ENCODE measurements around the gene FIBP. TPM values are rescaled to one million over a fixed set of nuclear protein-coding genes. Genes with fewer than 3 reads are reported as not detected.
A peak's percentile ranks its signal among the peaks of the same experiment; 100 is the strongest.

Gene FIBP
- total and polyA plus RNA-seq, 2 donors (not counting 3 experiments of a cell fraction or from before 2014, with no cell fraction given), result 105 to 162 TPM

GRCh38 chr11:65872586-65873317 lies 15.5 kb downstream of the FIBP start, which contains the start of gene EFEMP2:
EFEMP2 (minus strand) TSS chr11:65872800; CDS start chr11:65872354, 446 bp downstream.
- peaks cover 2% of the 10 kb centered on the region for H3K79me2 ChIP-seq (ENCODE audit: control insufficient read depth, insufficient read depth, low read length)
- CTCF ChIA-PET, result interaction anchor here (1.3 to 7.1 kb wide), 6 partner anchors 12 to 93 kb away, joined by 4 to 73 read pairs (median 10); partner anchors contain the start of genes AP5B1, CCDC85B, CFL1 and FIBP
- peak within 1 kb of the TSS; percentile 66 for H3K9ac ChIP-seq (replicated peaks; ENCODE audit: extremely low read depth, insufficient read depth, low read length)
- H3K4me2 ChIP-seq (ENCODE audit: insufficient read depth, low read length), result peak within 1 kb of the TSS; percentile 81
- H2AFZ ChIP-seq (ENCODE audit: low read depth, low read length), result peak within 1 kb of the TSS; percentile 62
- no peak for FAIRE-seq
- peaks cover 0 to 13% of the 10 kb centered on the region in 2 experiments for H3K36me3 ChIP-seq (ENCODE audit: control insufficient read depth in 2 of 2, extremely low read depth in 1 of 2, insufficient read depth in 2 of 2, low read length in 2 of 2)
- no peaks in the 10 kb centered on the region for H4K20me1 ChIP-seq (replicated peaks; ENCODE audit: control insufficient read depth, extremely low read depth, insufficient read depth, low read length)
- dilution Hi-C loops (cut with MboI; ENCODE audit: extremely low pct_ligation_motif_present, low sequenced_read_pairs) (no loop called here), intact Hi-C loops (cut with micrococcal nuclease) (loop anchor here (1.0 to 2.0 kb wide), 2 partner anchors 12 to 16 kb away; partner anchors contain the start of genes FIBP and MUS81)
- no peak for TF ChIP-seq CTCF (IDR thresholded peaks at IDR 0.05; ENCODE audit: extremely low read depth in 1 of 2, insufficient read depth in 1 of 2, low read depth in 1 of 2, low read length in 2 of 2)
- TF ChIP-seq MAX (IDR thresholded peaks at IDR 0.05; ENCODE audit: insufficient read depth, insufficient read length), result no peak
- TF ChIP-seq FOS (IDR thresholded peaks at IDR 0.05; ENCODE audit: borderline replicate concordance, insufficient read depth, low read length), result no peak
- no peak for TF ChIP-seq JUN (IDR thresholded peaks at IDR 0.05; ENCODE audit: borderline replicate concordance, insufficient read depth, insufficient read length, low read depth)
- TF ChIP-seq POLR2AphosphoS5 (IDR thresholded peaks at IDR 0.05; ENCODE audit: insufficient read depth, low read depth, low read length), result no peak
- no peak for TF ChIP-seq MYC (IDR thresholded peaks at IDR 0.05; ENCODE audit: low read depth, low read length)
- H3K4me1 ChIP-seq (ENCODE audit: control insufficient read depth, extremely low read depth, insufficient read depth, low read length), result peaks cover 17% of the 10 kb centered on the region
- no peaks in the 10 kb centered on the region for H3K9me3 ChIP-seq (replicated peaks; ENCODE audit: control insufficient read depth, insufficient read depth, low read length)
- no peaks in the 10 kb centered on the region for H3K27me3 ChIP-seq (ENCODE audit: control insufficient read depth in 2 of 2, insufficient read depth in 2 of 2, low read length in 2 of 2)
- POLR2A ChIA-PET, result interaction anchor here (1.9 kb wide), 1 partner anchor 12 kb away, joined by 19 read pairs; the partner anchor contains the start of gene MUS81
- no peaks in the 10 kb centered on the region for H3K9me1 ChIP-seq (replicated peaks; ENCODE audit: control insufficient read depth, extremely low read depth, insufficient read depth, low read length)
- H3K4me3 ChIP-seq (replicated peaks in 1 of 3; ENCODE audit: insufficient read depth in 1 of 3, low read depth in 1 of 3, low read length in 3 of 3), result peak within 1 kb of the TSS; percentile 42 to 55 (median 47)
- peak within 1 kb of the TSS; percentile 52 for H3K27ac ChIP-seq (ENCODE audit: insufficient read depth, low read depth, low read length)
- BruUV-seq (replicated peaks), result no TSS peak
- DNase-seq (ENCODE audit: low read depth, low spot score), result no peak
